NOMO-1 treated with DMSO at 0.1 percent for 48 hours (cell line): ENCODE results near the gene NKX1-1.
"Not testable (repeated sequence)": the region's sequence is repeated elsewhere in the genome, so short reads cannot be mapped to it uniquely, and the experiment has no call there.

Source experiments
- DNase-seq: peaks from one replicate; lab custom pipeline; 2025; ENCODE audit not compliant: unreplicated experiment; lab: John Stamatoyannopoulos, UW

Gene NKX1-1

DNA sequence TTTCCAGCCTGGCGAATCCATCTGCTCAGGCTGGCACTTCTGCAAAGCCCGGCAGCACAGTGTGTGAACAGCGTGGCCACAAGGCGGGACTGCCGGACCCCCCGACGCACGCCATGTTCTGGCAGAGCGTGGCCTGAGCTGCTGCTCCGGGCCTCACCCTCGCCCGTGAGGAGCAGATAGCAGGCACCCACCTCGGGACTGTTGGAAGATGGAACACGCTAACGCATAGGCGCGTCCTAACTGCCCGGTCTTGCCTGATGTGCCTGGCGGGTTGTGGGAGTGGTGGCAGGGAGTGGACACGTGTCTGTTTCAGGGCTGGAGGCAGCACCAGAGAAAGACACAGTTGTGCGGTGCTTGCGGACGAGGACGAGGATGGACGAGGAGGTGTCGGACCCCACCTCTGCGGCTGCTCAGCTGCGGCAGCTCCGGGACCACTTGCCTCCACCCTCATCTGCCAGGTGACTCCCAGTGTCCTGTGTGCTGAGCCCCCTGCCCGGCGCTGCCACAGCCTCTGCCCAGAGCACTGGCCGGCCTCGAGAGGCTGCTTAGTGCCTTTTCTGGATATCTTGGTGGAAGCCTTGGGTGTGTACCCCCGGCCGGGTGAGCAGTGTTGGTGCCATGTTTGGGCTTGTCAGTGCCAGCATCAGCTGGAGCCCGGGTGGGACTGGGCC is 31.1 kb downstream of the NKX1-1 start:
- DNase-seq: no peak

DNA sequence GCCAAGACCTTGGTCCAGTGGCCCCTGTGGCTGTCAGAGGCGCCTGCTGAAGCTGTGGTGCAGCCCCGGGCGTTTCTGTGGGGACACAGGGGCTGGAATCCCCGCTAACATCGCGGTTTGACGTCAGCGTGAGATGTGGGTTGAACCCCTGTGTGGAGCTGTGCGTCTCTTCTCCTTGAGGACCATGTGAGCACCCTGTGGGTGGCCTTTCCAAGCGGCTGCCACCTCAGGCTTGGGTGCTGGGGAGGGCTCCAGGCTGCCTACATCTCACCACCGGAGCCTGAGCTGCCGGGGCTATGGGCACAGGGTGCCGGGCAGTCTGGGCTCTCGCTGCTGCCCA is 31.6 kb downstream of the NKX1-1 start:
- DNase-seq: no peak

DNA sequence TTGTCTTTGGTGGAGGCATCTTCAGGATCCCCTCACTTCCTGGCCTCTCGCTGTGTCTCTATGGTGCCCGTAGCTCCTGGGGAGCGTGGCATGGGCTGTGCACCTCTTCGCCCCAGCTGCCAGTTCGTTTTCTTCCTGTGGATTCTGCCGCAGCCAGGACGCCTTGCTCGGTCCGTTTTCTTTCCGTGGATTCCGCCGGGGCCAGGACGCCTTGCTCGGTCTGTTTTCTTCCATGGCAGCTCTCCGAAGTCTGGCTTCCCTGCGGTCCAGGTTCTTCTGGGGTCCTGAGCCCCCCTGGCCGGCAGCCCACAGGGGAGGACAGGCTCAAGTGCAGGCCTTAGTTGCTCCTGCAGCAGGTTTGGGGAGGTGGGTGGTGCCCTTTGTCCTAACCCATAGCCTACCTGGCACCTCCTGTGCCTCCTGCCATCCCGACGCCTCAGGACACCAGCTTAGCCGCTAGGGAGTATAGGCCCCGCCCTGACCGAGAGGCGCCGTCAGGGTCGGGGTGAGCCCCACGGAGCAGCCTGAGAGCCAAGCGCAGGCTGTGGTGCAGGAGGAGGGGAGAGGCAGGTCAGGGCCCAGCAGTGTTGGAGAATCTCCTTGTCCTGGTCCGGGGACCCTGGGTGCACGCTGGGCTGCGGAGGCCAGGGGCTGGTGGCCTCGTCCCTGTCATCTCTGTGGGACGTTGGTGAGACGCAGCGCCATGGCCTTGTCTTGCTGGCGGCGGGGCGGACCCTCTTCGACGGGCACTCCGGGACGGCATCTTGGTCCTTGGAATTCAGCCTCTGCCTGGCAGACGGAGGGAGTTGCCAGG is 32.1 kb downstream of the NKX1-1 start:
- DNase-seq: no peak

DNA sequence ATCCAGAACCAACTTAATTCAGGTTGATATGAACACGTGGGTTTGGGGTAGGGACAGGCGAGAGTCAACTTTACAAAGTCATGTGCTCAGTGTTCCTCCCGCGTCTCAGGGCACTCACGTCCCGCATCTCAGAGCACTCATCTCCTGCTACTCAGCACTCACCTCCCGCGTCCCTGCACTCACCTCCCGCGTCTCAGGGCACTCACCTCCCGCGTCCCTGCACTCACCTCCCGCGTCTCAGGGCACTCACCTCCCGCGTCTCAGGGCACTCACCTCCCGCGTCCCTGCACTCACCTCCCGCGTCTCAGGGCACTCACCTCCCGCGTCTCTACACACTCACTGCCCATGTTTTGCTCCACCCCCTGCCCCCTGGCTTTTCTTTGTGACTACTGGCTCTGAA is 33.7 kb downstream of the NKX1-1 start:
- DNase-seq: not testable (repeated sequence)

DNA sequence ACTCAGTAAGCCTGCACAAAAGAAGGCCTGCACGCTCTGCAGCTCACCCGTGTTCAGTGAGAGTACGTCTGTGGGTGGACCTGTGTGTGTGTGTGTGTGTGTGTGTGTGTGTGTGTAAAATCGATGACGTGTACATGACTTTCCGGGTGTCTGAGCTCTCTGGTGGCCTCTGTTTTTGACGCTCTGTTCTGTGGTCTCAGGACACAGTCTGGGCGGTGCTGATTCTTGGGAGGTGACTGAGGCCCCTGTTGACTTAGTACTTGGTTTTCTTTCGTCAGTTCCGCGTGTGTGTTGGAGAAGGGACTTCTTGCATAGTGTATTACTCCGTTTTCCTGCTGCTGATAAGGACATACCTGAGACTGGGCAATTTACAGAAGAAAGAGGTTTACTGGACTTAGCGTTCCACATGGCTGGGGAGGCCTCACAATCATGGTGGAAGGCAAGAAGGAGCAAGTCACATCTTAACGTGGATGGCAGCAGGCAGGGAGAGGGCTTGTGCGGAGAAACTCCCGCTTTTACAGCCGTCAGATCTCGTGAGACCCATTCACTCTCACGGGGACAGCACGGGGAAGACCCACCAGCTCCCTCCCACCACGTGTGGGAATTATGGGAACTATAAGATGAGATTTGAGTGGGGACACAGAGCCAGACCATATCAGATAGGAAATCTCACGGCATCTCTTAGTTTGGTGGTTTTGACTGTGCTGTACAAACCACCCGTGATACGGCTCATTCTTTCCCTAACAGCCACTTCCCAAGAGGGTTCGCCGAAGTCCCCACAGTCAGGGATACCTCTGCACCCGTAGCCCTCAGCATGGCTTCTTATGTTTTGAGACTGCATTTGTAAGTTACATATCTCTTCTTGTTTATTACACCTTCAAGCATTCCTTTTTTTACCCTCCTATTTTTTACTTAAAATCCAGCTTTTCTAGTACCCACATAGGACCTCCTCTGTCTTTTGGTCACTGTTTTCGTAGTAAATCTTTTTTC is 34.8 kb downstream of the NKX1-1 start:
- DNase-seq: no peak

DNA sequence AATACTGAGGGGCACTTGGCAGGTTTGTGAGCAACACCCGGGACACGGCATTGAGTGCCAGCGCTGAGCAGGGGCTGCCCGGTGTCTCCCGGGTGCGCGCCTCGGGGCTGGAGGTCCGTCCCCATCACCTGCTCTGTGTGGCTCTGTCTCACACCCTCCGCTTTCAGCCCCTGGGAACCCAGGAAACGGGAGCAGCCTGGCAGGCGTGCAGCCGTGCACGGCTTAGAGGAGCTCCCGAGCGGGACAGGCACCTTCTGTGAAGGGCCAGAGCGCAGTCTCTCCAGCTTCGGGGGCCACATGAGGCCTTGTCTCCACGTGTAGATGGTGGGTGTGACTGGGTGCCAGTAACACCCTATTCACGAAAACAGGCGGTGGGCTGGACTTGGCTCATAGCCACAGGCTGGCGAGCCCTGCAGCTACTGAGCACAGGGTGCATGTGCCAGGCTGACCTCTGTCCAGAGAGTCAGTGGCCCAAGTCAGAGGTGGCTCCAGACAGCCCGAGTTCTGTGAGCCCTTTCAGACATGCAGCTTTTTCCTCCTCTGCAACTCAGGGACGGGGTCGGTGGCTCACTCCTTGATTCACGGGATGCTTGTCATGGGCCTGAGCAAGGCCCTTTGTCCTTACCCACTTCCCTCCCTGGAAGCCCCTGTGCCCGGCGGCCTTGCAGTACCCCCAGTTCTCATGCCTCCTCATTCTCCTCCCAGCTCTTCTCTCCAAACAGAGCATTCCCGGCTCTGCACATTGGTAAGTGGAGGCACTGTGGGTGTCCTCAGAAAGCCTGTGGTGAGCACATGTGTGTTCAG is 35.7 kb downstream of the NKX1-1 start:
- DNase-seq: no peak

DNA sequence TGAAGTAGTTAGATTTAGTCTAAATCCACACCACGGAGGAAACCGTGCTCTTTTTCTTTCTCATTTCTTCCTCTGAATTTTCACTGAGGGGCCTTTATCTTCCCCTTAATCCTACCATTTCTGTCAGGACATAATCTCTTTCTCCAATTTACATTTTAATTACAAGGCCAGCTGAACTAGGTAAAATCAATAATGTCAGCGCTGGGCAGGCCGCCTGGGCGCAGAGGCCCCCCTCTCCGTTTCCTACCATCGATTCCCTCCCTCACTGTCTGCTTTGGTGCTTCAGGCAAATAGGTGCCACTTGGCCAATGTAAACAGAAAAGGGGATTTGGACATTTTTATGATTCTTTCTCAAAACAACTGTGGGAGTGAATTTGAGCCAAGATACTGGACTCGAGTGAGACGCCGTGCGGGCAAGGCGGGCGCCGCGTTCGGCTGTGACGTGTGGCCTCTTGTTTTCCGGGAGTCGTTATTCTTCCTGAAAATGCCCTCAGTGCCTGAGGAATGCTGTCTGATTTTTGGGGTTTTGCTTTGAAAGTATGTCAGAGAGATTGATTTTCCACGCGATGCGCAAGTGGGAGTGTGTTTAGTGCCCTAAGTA is 36.7 kb downstream of the NKX1-1 start:
- DNase-seq: no peak

DNA sequence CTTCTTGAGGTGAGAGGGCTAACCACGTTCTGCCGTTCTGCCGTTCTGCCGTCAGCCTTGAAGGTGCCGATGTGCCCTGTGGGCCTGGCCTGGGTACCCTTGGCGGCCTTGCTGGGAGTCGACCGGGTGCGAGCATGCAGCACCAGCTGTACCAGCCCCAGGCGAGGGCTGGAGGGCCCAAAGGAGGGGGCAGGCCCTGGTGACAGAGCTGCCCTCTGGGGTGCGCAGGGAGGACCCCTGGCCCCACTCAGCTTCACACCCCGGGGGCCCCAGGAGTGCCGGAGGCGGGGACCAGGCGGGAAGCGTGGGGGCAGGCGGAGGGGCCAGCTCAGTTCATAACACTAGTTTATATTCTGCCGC is 37.2 kb downstream of the NKX1-1 start:
- DNase-seq: no peak

DNA sequence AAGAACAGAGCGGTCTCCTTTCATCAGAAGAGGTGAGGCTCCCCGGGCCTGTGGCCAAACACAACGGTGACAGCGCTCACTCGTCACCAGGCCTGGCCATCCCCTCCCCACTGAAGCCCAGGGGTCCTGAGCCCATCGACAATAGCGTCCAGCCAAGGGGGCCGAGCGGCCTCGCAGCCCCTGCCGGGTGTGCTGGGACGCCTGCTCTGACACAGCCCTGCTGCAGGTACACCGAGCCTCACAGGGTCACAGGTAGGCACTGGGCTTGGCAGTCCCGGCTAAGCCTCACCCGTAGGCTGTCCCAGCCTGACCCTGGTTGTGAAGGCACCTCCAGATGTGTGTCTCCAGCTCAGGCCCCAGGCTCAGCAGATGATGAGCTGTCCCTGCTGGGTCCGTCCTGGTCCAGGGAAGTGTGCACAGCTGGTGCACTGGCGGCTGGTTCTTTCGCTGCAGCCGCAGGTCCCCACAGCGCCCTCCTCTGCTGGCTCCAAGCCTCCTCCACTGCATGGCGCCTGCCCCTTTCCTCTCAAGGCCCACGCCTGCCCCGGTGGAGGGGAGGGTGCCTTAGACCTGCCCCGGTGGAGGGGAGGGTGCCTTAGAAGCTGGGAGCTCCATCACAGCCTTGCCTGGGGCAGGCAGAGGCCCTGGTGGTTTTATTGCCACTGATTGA is 37.7 kb downstream of the NKX1-1 start:
- DNase-seq: no peak

DNA sequence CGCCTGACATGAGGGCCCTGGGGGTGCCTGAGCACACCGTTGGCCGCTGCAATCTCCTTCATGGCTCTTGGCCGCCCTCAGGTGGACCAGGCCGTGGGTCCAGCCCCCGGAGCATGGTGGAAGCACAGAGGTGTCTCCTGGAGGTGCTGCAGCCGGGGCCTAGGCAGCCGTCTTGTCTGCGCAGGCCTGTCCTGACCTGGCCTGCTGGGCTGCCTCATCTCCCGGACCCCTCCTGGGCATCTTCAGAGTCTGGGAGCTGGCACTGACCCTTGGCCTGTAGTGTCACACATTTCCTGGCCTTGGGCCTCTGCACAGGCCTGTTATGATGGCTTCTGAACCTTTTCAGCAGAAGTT is 38.3 kb downstream of the NKX1-1 start:
- no peak for DNase-seq

DNA sequence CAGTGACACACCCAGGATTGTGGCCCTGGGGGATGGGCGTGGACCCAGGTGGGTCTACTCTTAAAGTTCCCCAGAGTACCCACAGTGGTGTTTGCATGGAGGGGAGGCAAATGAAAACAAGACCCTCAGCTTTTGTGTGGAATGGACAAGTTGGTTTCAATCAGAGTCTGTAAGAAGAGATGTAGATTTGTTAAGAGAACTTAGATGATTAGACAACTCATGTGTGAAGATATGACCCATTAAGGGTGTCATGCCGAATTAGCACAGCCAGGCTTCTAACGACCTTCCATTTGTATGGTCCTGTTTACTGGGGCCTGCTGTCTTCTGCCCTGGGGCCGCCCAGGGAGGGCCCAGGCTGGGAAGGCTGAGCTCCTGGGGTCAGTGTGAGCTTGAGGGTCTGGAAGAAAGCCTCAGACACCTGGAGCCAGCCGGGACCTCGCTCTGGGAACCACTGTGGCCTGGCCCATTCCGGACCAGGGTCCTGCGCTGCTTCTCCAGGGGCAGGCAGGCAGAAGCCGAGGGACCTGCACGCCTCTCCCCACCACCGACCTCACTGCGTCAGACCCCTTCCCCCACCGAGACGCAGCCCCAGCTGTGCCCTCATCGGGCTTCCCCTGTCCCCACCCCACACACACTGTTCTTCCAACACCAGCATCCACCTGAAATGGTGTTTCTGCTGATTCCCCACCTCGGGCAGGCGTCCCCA is 38.9 kb downstream of the NKX1-1 start:
- no peak for DNase-seq

DNA sequence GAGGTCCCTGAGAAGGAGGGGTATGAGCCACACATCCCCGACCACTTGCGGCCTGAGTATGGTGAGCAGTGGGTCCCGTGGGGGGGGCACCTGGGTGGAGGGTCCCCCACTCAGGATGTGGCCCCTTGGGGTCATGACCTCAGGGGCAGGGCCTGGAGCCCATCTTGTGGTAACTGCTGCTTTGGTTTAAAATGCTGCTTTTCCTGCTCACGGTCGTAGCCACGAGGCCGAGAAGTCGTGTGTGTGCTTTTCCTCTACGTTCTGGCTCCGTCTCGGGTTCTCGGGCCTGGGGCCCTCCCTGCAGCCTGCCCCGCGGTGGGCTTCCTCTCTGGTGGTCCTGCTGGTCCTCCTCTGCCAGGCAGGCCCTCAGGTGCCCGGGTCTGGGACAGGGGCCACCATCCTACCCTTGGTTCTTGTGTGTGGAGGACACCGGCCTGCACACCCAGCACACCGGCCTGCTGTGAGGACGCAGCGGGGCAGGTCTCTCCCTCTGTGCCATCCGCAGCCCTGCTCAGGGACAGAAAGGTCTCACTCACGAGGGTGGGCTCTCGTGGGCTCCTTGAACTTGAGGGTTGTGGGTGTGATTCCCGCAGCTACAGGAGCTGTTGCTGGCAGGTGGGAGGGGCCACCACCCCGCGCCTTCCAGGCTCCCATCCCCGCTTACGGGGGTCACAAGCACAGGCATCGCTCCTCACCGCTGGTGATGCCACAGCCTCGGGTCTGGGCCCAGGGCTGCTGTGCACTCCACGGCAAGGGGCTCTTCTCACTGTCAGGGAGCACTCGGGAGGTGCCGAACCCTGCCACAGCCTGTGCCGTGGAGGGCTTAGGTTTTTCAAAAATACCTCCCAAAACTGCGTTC is 39.6 kb downstream of the NKX1-1 start:
- DNase-seq: no peak

DNA sequence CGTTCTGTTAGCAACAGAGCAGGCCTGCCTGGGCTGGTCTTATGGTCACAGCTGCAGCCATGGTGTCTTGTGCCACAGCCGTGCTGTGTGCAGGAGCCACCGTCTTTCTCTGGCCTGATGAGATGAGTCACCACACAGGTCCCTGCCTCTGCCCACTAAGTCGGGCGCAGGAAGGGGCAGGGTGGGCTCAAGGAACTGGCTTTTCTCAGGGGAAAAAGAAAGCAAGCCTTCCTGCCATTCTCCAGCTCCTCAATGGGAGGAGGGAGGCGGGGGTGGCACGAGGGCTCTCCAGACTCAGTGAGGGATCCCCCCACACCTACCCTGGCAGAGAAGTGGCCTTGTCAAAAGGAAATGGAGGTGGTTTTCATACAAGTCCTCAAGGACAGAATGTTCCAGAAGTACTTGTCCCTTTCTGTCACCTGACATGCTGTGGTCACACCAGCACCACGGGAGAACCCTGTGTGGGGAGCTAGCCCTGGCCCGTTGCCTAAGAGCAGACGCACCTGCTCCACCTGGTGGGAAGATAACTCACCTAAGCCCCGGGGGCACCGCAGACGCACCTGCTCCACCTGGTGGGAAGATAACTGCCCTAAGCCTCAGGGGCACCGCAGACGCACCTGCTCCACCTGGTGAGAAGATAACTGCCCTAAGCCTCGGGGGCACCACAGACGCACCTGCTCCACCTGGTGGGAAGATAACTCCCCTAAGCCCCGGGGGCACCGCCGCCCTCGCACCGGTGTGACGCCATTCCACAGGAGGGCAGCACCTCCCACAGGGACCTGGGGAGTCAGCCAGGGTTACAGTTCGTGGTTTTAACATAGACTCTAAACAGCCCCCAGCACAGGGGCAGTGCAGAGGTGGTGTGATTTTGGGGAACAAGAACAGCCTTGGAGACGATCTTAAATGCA is 40.7 kb downstream of the NKX1-1 start:
- no peak for DNase-seq

DNA sequence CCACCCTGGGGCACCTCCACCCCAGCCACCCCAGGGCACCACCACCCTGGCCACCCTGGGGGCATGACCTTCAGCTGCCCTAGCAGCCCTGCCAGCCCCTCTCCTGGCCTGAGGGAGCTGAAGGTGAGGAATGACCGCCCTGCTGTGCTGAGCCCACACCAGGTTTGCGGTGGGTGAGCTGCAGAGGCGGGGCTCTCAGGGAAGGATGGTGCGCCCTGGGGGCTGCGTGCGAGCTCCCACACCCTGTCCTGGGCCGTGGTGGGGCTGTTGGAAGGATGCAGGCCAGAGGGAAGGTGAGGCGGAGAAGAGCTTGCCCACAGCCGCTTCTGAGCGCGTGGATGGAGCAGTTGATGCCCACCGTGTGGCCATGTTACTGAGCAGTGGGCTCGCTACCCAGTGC is 41.5 kb downstream of the NKX1-1 start:
- DNase-seq: no peak

DNA sequence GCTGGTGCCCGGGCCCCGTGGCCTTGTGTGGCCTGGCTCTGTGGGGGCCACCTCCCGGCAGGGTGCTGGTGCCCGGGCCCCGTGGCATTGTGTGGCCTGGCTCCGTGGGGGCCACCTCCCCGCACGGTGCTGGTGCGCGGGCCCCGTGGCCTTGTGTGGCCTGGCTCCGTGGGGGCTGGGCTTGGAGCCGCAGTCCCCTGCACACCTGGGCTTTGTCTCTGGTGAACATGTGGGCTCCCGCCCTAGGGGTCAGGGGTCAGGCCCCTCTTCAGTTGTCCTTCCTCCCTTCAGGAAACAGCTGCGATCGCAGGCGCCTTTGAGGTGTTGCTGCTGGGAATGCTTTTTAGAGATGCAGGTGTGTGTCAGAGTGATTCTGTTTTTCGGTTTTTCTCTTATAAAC is 42.0 kb downstream of the NKX1-1 start:
- DNase-seq: no peak

DNA sequence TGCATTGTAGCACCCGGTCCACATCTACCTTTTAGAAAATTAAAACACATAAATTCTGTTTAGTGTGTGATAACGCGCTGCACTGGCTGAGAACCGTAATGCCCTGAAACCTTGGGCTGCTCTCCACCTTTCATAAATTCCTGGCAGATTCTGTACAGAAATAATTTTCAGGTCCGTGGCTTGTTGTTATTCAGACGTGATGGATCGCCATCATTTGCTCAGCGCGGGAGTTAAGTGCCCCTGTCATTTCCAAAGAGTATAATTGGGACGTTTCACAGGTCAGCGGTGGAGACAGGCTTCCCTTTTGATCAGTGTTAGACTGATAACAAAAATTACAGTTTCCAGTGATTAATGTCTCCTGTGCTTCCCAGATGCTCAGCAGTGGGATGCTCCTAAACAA is 42.7 kb downstream of the NKX1-1 start:
- DNase-seq: no peak

DNA sequence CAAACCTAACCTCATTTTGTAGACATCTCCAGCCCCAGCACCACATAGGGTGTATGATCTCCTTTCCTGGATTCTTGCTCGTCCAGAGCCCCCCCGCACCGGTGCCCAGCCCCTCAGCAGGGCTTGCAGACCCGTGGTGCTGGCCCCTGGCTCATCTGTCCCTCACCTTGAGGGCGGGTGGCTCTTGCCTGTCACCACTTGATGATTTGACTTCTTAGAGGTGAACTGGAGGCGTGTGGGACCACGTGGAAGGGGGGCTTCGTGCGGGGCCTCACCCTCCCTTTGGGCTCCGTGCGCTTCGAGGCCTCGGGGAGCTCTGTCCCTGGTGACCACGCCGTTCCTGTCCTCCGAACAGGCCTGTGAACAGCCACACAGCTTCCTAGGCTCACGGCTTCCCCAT is 43.7 kb downstream of the NKX1-1 start:
- no peak for DNase-seq
